Vagina (tissue), 2 donors: Measurements from ENCODE around the gene GPHB5.

Experiments
- POLR2A ChIP-seq, 2 donors: fragments of 450-650 bp; IDR thresholded peaks; one replicate each; pipeline ENCODE4 v1.6.1; 2017; ENCODE audit warnings: antibody characterized with exemption in 2 of 2, mild to moderate bottlenecking in 2 of 2, moderate library complexity in 2 of 2
- POLR2AphosphoS5 ChIP-seq, 2 donors: sonication (generic); formaldehyde crosslinking; IDR thresholded peaks; one replicate each; pipeline ENCODE4 v1.9.0; 2017; ENCODE audit warnings: antibody characterized with exemption in 2 of 2, mild to moderate bottlenecking in 2 of 2, low read depth in 1 of 2; ENCODE audit not compliant: insufficient read depth in 1 of 2
- TF ChIP-seq, protein P1 (sequence below), 3 experiments: fragments of 450-650 bp in 2 of 3; fragments of 200-600 bp in 1 of 3; sonication (generic) in 1 of 3; IDR thresholded peaks; one replicate each; pipeline ENCODE4 v1.5.1; 2017 to 2019; ENCODE audit warnings: antibody characterized with exemption in 3 of 3, mild to moderate bottlenecking in 2 of 3, moderate library complexity in 2 of 3

DNA sequence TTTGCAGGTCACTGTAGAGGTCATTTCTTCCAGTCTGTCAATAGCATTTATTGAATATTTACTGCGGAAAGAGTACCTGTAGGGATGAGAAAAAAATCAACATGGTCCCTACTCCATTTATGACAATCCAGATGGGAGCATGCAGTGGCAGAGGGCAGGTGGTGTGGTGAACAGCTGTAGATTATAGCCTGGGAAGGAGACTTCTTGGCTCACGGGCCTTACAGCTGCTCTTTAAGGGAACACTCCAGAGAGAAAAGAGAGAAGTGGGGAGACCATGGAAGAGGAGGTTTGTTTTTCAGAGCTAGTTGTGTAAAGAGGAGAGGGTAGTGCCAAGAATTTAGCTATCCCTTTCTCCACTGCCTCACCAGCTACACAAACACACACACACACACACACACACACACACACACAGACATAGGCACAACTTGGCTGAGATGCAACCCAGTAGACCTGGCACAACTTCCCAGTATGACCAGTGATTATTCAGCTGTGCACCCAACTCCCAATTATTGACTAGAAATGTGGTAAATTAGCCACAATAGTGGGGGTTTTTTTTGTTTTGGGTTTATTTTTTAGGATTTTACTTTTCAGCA, 41.0 kb downstream of the GPHB5 start:
- TF ChIP-seq POLR2AphosphoS5 (IDR thresholded peaks at IDR 0.05; ENCODE audit: insufficient read depth in 1 of 2, low read depth in 1 of 2) (no peak), POLR2A (IDR thresholded peaks at IDR 0.05) (no peak)
- TF ChIP-seq, protein P1, sequence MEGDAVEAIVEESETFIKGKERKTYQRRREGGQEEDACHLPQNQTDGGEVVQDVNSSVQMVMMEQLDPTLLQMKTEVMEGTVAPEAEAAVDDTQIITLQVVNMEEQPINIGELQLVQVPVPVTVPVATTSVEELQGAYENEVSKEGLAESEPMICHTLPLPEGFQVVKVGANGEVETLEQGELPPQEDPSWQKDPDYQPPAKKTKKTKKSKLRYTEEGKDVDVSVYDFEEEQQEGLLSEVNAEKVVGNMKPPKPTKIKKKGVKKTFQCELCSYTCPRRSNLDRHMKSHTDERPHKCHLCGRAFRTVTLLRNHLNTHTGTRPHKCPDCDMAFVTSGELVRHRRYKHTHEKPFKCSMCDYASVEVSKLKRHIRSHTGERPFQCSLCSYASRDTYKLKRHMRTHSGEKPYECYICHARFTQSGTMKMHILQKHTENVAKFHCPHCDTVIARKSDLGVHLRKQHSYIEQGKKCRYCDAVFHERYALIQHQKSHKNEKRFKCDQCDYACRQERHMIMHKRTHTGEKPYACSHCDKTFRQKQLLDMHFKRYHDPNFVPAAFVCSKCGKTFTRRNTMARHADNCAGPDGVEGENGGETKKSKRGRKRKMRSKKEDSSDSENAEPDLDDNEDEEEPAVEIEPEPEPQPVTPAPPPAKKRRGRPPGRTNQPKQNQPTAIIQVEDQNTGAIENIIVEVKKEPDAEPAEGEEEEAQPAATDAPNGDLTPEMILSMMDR (IDR thresholded peaks at IDR 0.05) = no peak
